Islet precursor cell (in vitro differentiated cells): ENCODE data around the gene DNMBP.

Source experiments
- DNase-seq: peaks from one replicate; pipeline ENCODE4 v3.0.0-alpha.2; 2018

DNMBP gene, protein sequence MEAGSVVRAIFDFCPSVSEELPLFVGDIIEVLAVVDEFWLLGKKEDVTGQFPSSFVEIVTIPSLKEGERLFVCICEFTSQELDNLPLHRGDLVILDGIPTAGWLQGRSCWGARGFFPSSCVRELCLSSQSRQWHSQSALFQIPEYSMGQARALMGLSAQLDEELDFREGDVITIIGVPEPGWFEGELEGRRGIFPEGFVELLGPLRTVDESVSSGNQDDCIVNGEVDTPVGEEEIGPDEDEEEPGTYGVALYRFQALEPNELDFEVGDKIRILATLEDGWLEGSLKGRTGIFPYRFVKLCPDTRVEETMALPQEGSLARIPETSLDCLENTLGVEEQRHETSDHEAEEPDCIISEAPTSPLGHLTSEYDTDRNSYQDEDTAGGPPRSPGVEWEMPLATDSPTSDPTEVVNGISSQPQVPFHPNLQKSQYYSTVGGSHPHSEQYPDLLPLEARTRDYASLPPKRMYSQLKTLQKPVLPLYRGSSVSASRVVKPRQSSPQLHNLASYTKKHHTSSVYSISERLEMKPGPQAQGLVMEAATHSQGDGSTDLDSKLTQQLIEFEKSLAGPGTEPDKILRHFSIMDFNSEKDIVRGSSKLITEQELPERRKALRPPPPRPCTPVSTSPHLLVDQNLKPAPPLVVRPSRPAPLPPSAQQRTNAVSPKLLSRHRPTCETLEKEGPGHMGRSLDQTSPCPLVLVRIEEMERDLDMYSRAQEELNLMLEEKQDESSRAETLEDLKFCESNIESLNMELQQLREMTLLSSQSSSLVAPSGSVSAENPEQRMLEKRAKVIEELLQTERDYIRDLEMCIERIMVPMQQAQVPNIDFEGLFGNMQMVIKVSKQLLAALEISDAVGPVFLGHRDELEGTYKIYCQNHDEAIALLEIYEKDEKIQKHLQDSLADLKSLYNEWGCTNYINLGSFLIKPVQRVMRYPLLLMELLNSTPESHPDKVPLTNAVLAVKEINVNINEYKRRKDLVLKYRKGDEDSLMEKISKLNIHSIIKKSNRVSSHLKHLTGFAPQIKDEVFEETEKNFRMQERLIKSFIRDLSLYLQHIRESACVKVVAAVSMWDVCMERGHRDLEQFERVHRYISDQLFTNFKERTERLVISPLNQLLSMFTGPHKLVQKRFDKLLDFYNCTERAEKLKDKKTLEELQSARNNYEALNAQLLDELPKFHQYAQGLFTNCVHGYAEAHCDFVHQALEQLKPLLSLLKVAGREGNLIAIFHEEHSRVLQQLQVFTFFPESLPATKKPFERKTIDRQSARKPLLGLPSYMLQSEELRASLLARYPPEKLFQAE (N-terminal part only)

DNA sequence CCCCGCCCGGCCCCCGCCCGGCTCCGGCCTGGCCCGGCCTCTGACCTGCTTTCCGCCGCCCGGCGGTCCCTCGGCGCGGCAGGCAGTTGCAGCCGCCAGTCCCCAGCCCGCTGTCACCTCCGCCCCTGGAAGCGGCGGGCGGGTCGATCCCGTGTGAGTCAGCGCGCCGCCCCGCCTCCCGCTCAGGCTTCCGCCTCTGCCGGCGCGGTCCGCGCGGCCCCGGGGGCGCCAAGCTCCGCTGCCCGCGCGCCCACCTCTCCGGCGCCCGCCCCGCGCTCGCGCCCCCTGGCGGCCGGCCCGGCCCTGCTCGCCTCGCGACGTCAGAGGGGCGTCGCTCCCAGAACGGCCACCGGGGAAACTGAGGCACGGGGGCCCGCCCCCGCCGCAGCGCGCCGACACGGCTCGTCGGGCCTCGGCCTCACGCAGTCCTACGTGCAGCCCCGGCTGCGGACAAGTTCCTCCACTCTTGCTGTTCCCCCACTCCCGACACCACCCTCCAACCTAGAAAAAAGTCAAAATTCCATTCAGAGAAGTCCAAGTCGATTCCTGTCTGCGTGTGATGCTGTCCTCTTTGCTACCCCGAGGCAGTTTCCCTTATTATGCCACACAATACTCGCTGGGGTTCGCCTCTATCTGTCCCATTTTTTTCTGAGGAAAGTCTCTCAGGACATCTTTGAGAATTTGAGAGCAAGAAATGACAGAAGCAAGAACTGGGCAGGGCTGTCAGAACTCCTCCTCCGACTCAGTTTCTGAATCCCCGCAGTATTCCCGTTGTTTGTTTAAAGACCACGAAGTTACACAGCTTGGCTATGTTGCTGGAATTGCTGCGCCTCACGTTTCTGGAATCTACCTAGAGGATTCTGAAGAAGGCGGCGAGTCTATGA is at the start of gene DNMBP:
Gene DNMBP (minus strand): TSS at position 155 of the 884 bp plus-strand sequence. CDS start 37,823 bp downstream, outside the sequence.
- DNase-seq = peak; percentile 92

DNA sequence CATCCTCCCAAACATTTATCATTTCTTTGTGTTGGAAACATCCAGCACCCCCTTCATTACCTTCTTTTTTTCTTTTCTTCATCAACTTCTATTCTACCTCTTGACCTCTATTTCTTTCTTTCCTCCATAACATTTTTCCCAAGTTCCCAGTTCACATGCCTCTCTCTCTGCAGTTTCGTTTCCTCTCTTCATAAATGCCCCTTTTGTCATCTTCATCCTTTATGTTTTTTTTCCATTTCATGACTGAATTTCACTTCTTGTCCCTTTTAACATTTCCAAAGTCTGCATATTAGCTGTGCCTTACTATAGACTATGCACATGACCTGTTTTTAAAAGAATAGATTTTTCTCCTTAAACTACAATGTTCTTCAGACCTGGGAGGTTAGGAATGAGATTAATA is 48.2 kb upstream of the DNMBP start:
- DNase-seq = no peak

DNA sequence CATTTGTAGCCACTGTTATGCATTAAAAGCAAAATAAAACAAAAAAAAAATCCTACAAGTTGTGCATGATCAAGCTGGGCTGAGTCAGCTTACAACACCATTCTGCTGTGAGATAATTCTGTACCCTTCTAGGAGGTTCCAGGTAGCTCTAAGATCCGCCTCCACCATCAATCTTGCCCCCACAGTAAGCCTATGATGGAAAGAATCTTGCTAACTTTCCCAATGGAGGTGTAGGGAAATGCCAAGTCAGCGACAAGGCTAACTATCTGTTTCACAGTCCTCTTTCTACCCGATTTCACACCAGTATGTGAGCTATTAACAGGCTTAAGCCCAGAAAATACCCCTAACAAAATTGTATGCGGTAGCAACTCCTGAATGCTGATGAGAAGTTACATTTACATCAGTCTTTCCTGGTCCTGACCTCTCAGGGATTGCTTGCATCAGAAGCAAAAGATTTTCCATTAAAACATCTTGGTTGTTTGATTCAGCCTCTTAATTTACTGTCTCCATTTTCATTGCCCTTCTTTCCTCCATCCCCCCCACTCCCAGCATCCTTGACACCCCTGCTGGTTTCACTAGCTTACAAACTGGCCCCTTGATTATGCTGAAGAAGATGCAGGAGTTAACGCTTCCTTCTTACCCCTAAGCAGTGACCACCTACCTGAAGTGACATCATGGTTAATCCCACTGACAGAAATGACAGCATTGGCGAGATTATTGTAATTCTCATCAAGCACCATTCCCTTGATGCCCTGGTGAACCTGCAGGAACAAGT is 44.1 kb upstream of the DNMBP start:
- DNase-seq = no peak

DNA sequence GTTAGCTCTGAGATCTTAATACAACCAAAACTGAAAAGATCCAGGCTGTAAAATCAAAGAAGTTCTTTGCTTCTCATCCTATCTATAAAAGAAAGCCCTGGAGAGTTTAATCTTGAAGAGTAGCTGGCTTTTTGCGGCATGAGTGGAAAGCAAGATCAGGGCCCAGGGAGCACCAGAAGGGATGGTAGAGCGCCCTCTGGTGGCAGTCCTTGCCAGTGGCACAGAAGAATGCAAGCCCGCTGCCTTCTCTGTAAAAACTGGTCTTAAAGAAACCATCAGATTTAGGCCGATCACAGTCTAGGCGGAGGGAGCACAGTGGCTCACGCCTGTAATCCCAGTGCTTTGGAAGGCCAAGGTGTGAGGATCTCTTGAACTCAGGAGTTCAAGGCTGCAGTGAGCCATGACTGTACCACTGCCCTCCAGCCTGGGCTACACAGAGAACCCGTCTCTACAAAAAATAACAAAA is 36.3 kb upstream of the DNMBP start:
- peak; percentile 91 for DNase-seq

DNA sequence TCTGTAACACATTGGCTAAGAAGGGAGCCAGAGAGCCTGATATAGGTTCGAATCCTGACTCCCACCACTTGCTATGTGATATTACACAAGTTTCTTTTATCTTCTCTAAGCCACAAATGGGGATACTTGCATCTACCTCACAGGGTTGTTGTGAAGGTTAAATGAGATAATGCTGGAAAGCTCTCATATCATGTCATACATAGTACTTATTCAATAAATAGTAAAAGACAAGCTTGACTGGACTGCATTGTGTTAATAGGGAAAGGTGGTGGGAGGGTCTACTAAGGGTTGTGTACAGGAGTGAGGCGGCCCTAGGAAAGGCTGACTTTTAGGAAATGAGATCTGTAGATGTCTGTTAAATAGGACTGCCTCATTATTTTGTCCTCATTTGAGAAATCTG is 35.8 kb upstream of the DNMBP start:
- DNase-seq = no peak

DNA sequence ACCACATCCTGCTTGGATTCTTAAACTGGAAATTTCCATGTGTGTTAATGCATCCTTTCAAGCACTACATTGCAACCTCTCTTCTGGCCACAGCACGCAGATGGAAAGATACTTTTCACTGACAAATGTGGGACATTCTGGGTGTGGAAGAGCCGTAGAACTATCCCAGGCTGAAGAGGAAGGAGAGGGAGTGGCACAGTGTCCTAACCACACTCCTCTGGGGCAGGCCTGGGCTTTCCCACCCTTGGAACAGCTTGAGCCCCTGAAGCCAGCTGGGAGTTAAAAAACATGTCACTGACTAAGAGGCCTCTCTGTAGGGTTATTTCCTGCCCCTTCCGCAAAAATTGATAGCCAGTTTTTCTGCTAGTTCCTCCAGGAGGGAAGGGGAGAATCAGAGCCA is 34.0 kb upstream of the DNMBP start:
- peak; percentile 59 for DNase-seq

DNA sequence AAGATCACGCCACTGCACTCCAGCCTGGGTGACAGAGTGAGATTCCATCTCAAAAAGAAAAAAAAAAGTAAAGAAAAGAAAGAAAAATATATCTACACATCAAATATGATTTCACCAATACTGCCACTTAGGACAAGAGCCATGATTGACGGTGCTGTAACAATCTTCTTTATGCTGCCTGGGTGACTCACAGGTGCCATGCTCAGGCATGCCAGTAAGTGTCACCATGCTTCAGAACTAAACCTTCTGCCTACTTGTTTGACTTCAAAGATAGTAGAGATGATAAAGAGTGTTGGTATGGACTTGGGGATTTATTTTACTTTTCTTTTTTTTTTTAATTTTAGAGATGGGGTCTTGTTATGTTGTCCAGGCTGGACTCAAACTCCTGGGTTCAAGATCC is 33.6 kb upstream of the DNMBP start:
- DNase-seq = no peak

DNA sequence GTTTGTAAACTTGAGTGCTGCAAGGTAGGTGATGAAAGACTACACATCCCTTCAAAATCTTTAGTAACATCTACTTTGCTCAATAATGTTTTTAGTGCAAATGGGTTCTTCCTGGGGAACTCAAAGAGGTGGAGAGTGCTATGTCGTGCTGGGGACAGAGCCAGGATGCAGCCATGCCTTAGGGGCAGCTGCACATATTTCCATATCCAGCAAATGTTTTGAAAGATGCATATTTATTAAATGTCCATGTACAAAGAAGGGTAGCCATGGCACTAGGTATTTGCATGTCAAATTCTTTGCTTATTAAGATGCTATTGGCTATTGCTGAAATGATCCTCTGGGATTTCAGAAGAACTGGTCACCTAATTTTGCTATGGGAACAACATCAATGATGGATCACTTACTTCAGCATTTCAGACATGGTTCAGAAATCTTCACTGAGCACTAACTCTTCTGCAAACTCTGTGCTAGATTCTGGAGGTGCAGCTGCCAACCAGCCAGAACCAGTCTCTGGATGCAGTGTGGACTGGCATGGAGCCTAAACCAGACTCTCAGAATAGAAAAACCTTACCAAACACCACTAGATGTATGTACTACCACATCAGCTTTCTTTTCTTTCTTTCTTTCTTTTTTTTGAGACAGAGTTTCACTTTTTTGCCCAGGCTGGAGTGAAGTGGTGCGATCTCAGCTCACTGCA is 31.7 kb upstream of the DNMBP start:
- DNase-seq = no peak

DNA sequence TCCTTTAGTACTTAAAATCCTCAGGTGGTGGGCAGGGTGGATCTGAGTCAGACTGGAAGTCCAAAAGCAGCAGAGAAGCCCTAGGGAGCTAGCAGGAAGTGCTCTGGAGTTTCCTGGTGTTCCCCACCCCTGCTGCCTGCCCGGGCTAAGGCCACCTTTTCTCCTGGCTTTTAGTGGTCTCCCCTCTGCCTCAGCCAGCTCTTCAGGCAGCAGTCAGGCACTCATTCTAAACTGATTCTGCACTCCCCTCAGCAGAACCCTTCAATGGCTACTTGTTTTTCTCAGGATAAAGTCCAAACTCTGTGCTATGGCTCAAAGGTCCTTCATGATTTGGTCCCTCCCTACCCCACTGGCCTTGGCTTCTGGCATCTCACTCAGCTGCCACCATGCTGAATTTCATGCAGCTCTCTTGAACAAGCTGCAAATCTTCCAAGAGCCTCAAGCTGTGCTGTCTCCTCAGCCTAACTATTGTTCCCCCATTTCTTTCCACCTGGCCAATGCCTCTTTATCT is 28.9 kb upstream of the DNMBP start:
- no peak for DNase-seq

DNA sequence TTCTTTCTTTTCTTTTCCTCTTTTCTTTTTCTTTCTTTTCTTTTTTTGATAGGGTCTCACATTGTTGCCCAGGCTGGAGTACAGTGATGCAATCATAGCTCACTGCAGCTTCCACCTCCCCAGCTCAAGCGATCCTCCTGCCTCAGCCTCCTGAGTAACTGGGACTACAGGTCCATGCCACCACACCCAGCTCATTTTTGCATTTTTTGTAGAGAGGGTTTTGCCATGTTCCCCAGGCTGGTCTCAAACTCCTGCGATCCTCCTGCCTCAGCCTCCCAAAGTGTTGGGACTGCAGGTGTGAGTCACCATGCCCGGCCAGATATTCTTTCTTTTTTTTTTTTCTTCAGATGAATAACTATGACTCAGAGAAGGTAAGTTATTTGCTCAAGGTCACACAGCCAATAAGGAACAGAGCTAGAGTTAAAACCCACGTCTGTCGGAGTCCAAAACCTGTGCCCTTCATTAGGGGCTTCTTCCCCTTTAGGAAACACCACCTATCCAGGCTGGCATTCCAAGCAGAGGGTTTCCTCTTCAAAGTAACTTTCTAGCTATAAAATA is 28.1 kb upstream of the DNMBP start:
- DNase-seq = no peak

DNA sequence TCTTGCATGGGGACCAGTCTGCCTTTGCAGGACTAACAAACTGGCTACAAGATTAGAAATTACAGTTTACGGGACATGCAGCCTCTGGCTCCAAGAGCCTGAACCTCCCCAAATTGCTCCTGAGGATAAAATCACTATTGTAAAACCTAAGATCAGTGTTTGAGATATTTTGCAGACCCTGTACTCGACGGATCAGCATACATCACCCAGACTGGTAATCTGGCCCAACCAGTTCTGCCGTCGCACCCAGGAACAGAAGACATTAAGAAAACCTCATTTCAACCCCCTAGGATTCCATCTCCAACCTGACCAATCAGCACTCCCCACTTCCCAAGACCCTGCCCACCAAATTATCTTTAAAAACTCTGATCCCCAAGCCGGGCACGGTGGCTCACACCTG is 27.1 kb upstream of the DNMBP start:
- DNase-seq = peak; percentile 65

DNA sequence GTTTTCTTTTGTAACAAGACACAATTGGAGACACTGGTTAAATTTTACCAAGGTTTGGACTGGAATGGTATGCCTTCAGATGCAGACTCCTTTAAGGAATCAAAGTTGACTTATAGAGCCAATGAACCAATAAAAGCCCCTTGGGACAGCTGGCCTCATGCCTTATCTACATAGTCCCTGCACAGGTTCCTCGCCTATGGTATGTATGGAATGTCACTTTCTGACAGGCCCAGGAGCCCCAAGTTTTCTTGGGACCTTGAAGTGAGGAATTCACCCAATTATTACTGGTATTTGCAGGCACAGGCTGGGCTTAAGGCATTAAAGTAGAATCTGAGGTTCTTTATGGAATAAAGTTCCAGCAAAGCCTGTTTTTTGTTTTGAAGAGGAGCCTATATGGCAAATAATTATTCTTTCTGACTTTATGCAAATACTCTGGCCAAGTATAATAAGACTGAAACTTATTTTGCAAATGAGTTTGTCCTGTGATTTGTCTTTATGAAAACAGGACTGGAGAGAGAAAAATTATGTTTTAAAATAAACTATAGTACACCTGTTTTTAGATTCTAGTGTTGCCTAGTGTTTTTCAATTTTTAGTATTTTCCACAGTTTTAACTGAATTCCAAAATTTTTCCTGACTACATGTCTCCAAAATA is 24.1 kb upstream of the DNMBP start:
- DNase-seq = no peak

DNA sequence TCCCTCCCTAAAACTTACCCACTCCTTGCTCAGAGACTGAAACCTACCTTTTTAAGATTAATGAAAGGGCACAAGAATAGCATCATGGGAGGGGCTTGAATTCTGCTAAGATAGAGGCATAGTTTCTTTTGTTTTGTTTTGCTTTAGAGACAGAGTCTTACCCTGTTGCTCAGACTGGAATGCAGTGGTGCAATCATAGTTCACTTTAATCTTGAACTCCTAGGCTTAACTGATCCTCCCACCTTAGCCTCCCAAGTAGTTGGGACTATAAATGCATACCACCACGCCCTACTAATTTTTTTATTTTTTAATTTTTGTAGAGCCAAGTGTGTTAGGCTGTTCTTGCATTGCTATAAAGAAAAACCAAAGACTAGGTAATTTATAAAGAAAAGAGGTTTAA is 17.7 kb upstream of the DNMBP start:
- no peak for DNase-seq

DNA sequence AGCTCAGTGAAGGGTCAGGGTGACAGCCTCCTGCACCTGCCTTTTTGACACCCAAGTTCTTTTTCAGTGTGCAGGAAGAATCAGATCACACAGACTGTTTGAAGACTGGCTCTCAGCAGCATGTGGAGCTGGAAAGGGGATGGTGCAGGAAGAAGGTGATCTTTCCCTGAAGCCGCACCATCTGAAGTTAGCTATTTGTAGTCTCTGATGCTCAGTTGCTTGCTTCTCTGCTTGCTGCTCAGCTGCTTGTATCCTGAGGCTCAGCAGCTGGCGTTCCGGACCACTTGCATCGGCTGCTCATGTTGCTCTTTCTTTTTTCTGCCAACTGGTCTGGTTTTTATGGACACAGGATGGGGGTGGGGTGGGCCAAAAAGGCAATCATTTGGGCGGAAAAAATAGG is 15.8 kb upstream of the DNMBP start:
- DNase-seq = no peak

DNA sequence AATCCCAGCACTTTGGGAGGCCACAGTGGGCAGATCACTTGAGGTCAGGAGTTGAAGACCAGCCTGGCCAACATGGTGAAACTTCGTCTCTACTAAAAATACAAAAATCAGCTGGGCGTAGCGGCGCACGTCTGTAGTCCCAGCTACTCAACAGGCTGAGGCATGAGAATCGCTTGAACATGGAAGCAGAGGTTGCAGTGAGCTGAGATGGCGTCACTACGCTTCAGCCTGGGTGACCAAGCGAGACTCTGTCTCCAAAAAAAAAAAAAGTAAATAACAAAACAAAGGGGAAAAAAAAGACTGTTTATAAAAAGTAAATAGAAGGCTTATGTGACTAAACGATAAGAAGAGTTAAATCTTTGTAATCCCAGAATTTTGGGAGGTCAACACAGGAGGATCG is 15.0 kb upstream of the DNMBP start:
- DNase-seq = no peak

DNA sequence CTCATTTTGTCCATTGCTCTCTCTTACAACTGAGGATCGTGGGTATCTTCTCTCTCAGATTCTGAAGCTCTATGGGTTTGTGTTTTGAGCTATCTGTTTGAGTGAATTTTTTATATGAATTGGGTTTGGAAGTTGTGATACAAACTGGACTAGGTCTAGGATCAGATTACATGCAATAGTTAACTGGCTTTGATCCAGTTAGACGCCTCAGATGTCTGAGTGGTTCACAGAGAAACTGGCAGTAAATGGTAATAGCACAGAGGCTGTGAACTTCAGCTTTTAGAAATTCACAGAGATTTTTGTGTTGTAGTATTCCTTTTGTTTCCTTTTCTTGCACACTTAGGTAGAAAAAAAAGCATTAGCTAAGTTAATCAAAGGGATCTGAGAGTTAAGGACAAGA is 12.7 kb upstream of the DNMBP start:
- no peak for DNase-seq

DNA sequence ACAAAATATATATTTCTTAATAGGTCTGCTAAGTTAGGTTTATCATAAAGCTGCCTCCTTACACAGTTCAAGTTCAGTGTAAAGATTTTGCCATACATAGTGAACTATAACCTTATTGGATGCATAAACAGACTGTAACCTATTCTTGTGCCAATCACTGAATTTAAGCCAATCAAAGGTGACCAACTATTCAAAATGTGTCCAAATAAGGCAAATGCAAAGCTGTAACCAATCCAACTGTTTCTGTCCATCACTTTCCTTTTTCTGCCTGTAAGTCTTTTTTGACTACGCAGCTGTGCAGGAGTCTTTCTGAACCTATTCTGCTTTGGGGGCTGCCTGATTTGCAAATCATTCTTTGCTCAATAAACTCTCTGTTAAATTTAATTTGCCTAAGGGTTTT is 11.6 kb upstream of the DNMBP start:
- DNase-seq = no peak

DNA sequence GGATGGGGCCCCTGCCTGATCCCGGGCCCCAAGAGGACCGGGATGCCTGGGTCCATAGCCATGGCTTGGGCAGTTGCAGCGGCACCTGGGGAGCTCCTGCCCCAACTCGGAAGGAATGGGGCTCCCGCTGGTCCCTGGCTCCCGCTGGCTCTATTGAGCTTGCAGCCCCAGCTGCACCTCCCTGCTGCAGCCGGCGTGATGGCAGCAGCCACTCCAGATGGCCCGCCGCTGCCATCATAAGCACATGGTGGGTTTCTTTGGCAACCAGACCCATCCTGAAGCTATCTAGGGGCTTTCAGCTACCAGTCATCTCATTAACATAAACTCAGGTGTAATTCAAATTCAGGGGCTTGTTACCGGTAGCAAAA is 11.1 kb upstream of the DNMBP start:
- no peak for DNase-seq

DNA sequence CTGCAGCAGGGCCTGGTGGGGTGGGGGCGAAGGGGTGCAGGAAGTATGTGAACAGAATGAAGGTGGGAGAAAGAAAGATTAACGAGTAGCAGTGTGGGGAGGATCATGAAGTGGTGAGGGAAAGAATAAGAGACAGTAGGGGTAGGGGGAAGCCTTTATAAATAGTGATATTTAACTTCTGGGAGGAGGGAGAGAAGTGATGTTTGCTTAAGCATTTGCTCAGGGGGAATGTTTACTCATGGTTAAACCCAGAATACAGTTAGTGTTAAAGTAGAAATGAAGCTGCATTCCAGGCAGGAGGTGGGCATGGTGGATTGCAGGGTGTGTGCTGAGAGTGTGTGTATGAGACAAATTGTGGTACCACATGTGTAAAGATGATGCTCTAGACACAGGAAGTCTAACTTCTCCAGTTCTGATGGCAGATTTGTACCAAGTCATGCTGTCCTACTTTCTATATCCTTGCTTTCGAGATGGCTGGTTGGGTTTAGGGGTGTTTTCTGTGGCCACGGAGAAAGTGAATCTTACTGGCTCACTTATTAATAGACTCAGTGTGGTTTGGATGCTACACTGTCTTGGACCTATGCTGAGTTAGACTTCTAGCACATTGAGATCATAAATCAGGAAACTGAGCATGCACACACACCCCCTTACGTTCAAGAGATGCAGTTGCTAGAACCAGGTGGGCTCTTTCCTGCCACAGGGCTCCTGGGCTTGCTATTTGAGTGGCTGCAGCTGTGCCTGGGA is 10.6 kb upstream of the DNMBP start:
- DNase-seq = no peak
